ENCODE measurements around the gene PQBP1.

The PQBP1 gene

GRCh38 chrX:48892896-48893295, 4.8 kb upstream of the PQBP1 start:
- Mint-ChIP-seq H3K36me3 (peaks cover 32% of the 10 kb centered on the region), H3K9me3 (no peaks in the 10 kb centered on the region), H3K4me1 (peaks cover 24% of the 10 kb centered on the region), H3K27ac (no peak overlapping the region), H3K4me3 (no peak overlapping the region)
- ATAC-seq (no peak), DNase-seq (ENCODE audit: low spot score in 2 of 2) (no peak)

GRCh38 chrX:48893556-48894348, 4.0 kb upstream of the PQBP1 start:
- peaks cover 24% of the 10 kb centered on the region for H3K4me1 Mint-ChIP-seq

GRCh38 chrX:48894891-48895290, 2.8 kb upstream of the PQBP1 start:
- DNase-seq (ENCODE audit: low spot score in 2 of 2): no peak
- ATAC-seq: no peak
- peaks cover 24% of the 10 kb centered on the region for H3K4me1 Mint-ChIP-seq
- H3K9me3 Mint-ChIP-seq: no peaks in the 10 kb centered on the region
- peak overlapping the region; percentile 60 for H3K27ac Mint-ChIP-seq
- peak overlapping the region; percentile 11 for H3K4me3 Mint-ChIP-seq
- H3K36me3 Mint-ChIP-seq: peaks cover 51% of the 10 kb centered on the region

More at GRCh38 chrX:48893556-48894348, 4.0 kb upstream of the PQBP1 start:
- Mint-ChIP-seq H3K27ac (no peak overlapping the region), H3K4me3 (no peak overlapping the region), H3K9me3 (no peaks in the 10 kb centered on the region), H3K36me3 (peaks cover 40% of the 10 kb centered on the region)
- ATAC-seq (no peak), DNase-seq (ENCODE audit: low spot score in 2 of 2) (no peak)

- no peaks in the 10 kb centered on the region for H3K9me3 Mint-ChIP-seq
- peak overlapping the region; percentile 82 for H3K4me3 Mint-ChIP-seq
- H3K4me1 Mint-ChIP-seq: peaks cover 12% of the 10 kb centered on the region
- DNase-seq (ENCODE audit: low spot score in 2 of 2) (no peak), ATAC-seq (no peak)
- H3K36me3 Mint-ChIP-seq: peaks cover 63% of the 10 kb centered on the region
- H3K27ac Mint-ChIP-seq: peak overlapping the region; percentile 91
These were observed 1.1 kb upstream of the PQBP1 start for GRCh38 chrX:48896611-48897011.

DNA sequence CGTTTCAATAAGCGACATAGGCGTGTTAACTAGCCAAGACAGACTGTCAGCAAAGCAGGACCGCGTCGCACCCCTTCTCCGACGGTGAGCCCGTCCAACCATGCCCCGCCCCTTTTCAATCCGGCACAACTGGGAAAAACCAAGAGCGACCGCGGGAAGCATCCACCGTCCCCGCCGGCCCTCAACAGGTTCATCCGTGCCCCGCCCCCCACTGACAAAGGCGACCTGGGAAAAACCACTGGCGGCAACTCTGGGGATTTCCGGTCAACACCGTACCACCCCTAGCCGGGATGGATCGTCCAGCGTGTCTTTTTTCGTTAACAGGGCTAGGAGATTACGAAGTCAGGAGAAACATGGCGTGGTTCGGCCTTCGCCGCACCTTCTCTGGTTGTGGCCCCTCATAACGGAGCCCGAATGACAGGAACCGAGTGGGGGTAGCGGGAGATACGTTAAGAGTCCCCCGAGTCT, 539 bp upstream of the PQBP1 start:
- Mint-ChIP-seq H3K4me3 (peak overlapping the region; percentile 82), H3K4me1 (peaks cover 18% of the 10 kb centered on the region), H3K27ac (peak overlapping the region; percentile 91), H3K36me3 (peaks cover 69% of the 10 kb centered on the region), H3K9me3 (no peaks in the 10 kb centered on the region)
- DNase-seq (ENCODE audit: low spot score in 2 of 2): peak in 1 of 2 donors; percentile 69
- peak; percentile 46 for ATAC-seq

- DNase-seq (ENCODE audit: low spot score in 2 of 2): no peak
- no peak for ATAC-seq
- Mint-ChIP-seq H3K27ac (no peak overlapping the region), H3K4me1 (peaks cover 18% of the 10 kb centered on the region), H3K36me3 (peaks cover 80% of the 10 kb centered on the region), H3K4me3 (peak overlapping the region; percentile 82), H3K9me3 (no peaks in the 10 kb centered on the region)
These were observed 1.3 kb downstream of the PQBP1 start for GRCh38 chrX:48899078-48899410.

DNA sequence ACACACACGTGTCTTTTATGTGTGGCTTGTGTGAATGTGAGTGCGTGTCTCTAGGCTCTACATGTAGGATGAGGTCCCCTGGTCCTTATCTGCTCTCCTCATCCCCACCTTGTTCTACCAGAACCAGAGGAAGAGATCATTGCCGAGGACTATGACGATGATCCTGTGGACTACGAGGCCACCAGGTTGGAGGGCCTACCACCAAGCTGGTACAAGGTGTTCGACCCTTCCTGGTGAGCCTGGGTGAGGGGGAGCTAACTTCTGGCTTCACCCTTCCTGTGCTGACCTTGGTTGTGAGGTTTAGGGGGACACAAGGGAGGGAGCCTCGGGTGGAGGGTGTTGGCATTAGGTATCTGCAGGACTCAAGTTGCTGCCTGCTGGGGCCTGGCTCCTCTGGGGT, 3.3 kb downstream of the PQBP1 start:
- Mint-ChIP-seq H3K9me3 (no peaks in the 10 kb centered on the region), H3K4me3 (no peak overlapping the region), H3K4me1 (peaks cover 13% of the 10 kb centered on the region), H3K36me3 (peaks cover 85% of the 10 kb centered on the region), H3K27ac (peak overlapping the region; percentile 56)
- DNase-seq (ENCODE audit: low spot score in 2 of 2) (no peak), ATAC-seq (no peak)

DNA sequence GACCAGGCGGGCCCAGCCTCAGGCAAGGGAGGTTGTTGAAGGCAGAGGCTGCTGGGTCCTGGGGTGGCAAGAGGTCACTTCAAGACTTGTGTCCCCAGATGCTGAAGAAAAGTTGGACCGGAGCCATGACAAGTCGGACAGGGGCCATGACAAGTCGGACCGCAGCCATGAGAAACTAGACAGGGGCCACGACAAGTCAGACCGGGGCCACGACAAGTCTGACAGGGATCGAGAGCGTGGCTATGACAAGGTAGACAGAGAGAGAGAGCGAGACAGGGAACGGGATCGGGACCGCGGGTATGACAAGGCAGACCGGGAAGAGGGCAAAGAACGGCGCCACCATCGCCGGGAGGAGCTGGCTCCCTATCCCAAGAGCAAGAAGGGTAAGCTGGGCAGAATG, 4.4 kb downstream of the PQBP1 start:
- Mint-ChIP-seq H3K27ac (no peak overlapping the region), H3K4me3 (no peak overlapping the region), H3K9me3 (no peaks in the 10 kb centered on the region), H3K36me3 (peaks cover 96% of the 10 kb centered on the region), H3K4me1 (peaks cover 6% of the 10 kb centered on the region)
- ATAC-seq (no peak), DNase-seq (ENCODE audit: low spot score in 2 of 2) (no peak)

- Mint-ChIP-seq H3K4me1 (peaks cover 6% of the 10 kb centered on the region), H3K36me3 (peaks cover 99% of the 10 kb centered on the region), H3K9me3 (no peaks in the 10 kb centered on the region), H3K27ac (peak overlapping the region; percentile 52), H3K4me3 (no peak overlapping the region)
- no peak for ATAC-seq
- no peak for DNase-seq (ENCODE audit: low spot score in 2 of 2)
These were observed 5.0 kb downstream of the PQBP1 start for GRCh38 chrX:48902776-48903175.

GRCh38 chrX:48903290-48903689, 5.6 kb downstream of the PQBP1 start:
- DNase-seq (ENCODE audit: low spot score in 2 of 2) (no peak), ATAC-seq (no peak)
- Mint-ChIP-seq H3K27ac (peak overlapping the region; percentile 52), H3K4me1 (peaks cover 6% of the 10 kb centered on the region), H3K4me3 (no peak overlapping the region), H3K36me3 (peaks cover 97% of the 10 kb centered on the region), H3K9me3 (no peaks in the 10 kb centered on the region)

GRCh38 chrX:48904180-48904579, 6.5 kb downstream of the PQBP1 start:
- peaks cover 97% of the 10 kb centered on the region for H3K36me3 Mint-ChIP-seq
- H3K4me3 Mint-ChIP-seq: no peak overlapping the region
- peaks cover 6% of the 10 kb centered on the region for H3K4me1 Mint-ChIP-seq
- no peaks in the 10 kb centered on the region for H3K9me3 Mint-ChIP-seq
- ATAC-seq (no peak), DNase-seq (ENCODE audit: low spot score in 2 of 2) (no peak)
- no peak overlapping the region for H3K27ac Mint-ChIP-seq

GRCh38 chrX:48904626-48905025, 6.9 kb downstream of the PQBP1 start:
- Mint-ChIP-seq H3K27ac (no peak overlapping the region), H3K9me3 (no peaks in the 10 kb centered on the region), H3K36me3 (peaks cover 97% of the 10 kb centered on the region), H3K4me1 (peaks cover 6% of the 10 kb centered on the region), H3K4me3 (no peak overlapping the region)
- DNase-seq (ENCODE audit: low spot score in 2 of 2) (no peak), ATAC-seq (no peak)

- Mint-ChIP-seq H3K36me3 (peaks cover 97% of the 10 kb centered on the region), H3K9me3 (no peaks in the 10 kb centered on the region), H3K4me1 (peaks cover 6% of the 10 kb centered on the region), H3K27ac (peak overlapping the region; percentile 17), H3K4me3 (no peak overlapping the region)
- DNase-seq (ENCODE audit: low spot score in 2 of 2) (no peak), ATAC-seq (no peak)
These were observed 7.5 kb downstream of the PQBP1 start for GRCh38 chrX:48905090-48905790.

- Mint-ChIP-seq H3K9me3 (no peaks in the 10 kb centered on the region), H3K27ac (peak overlapping the region; percentile 99), H3K4me1 (peaks cover 25% of the 10 kb centered on the region), H3K36me3 (peaks cover 97% of the 10 kb centered on the region), H3K4me3 (no peak overlapping the region)
- no peak for DNase-seq (ENCODE audit: low spot score in 2 of 2)
- ATAC-seq: no peak
These were observed 10.9 kb downstream of the PQBP1 start for GRCh38 chrX:48908600-48908999.

- Mint-ChIP-seq H3K4me3 (no peak overlapping the region), H3K36me3 (peaks cover 97% of the 10 kb centered on the region), H3K4me1 (peaks cover 36% of the 10 kb centered on the region), H3K9me3 (no peaks in the 10 kb centered on the region), H3K27ac (peak overlapping the region; percentile 99)
- DNase-seq (ENCODE audit: low spot score in 2 of 2): no peak
- ATAC-seq: no peak
These were observed 12.1 kb downstream of the PQBP1 start for GRCh38 chrX:48909703-48910294.

Measured in stimulated activated effector memory CD8-positive, alpha-beta T cell treated with anti-CD3 and anti-CD28 coated beads, Interleukin-12 subunit alpha, Interleukin-12 subunit beta, amount 100 ng/mL, for 72 hours (primary cell).